Right atrium auricular region (tissue), 2 donors: ENCODE results near the gene ATR. TPM values are rescaled to one million over a fixed set of nuclear protein-coding genes. Genes with fewer than 3 reads are reported as not detected.
"Not testable (repeated sequence)": the region's sequence is repeated elsewhere in the genome, so short reads cannot be mapped to it uniquely, and the experiment has no call there.

ENCODE experiments used
- DNase-seq: peaks from one replicate; pipeline ENCODE4 v3.0.0-alpha.2; 2019; ENCODE audit warnings: low spot score
- H3K27ac ChIP-seq, 2 donors: fragments of 200-600 bp; sonication (generic); 1 replicate in 1 of 2; 2 replicates in 1 of 2; pipeline ENCODE4 v1.5.1; 2016 to 2019
- H3K27me3 ChIP-seq, 2 donors: fragments of 200-600 bp; sonication (generic); one replicate each; pipeline versions ENCODE4 v1.5.1 to v1.6.0; 2017 to 2019
- H3K36me3 ChIP-seq: fragments of 200-600 bp; sonication (generic); one replicate; pipeline ENCODE4 v1.5.1; 2016
- H3K4me1 ChIP-seq, 2 donors: fragments of 200-600 bp; sonication (generic); one replicate each; pipeline versions ENCODE4 v1.5.1 to v1.6.0; 2017 to 2019
- H3K4me3 ChIP-seq, 2 donors: fragments of 200-600 bp; sonication (generic); 1 replicate in 1 of 2; 2 replicates in 1 of 2; pipeline ENCODE4 v1.5.1; 2017 to 2019; ENCODE audit warnings: mild to moderate bottlenecking in 1 of 2, moderate library complexity in 1 of 2
- H3K9me3 ChIP-seq, 2 donors: fragments of 200-600 bp; sonication (generic); one replicate each; pipeline ENCODE4 v1.5.1; 2019
- total RNA-seq, 2 donors: library from RNA; depleted of rRNA; stranded (reverse); fragments of >200 nt; gene quantifications; one replicate each; pipeline ENCODE4 v1.1.0, GENCODE V29; 2016
- TF ChIP-seq, protein P1 (sequence below), 2 donors: fragments of 200-600 bp; sonication (generic); IDR thresholded peaks; one replicate each; pipeline ENCODE4 v1.5.1; 2019; ENCODE audit warnings: antibody characterized with exemption in 2 of 2

ATR gene
- total RNA-seq, 2 donors from 2014 or later: 9.0 to 18.4 TPM

- Histone ChIP-seq H3K9me3 (no peaks in the 10 kb centered on the region), H3K4me1 (no peaks in the 10 kb centered on the region), H3K27ac (no peak overlapping the region), H3K27me3 (no peaks in the 10 kb centered on the region), H3K4me3 (no peak overlapping the region), H3K36me3 (no peaks in the 10 kb centered on the region)
- TF ChIP-seq, protein P1, sequence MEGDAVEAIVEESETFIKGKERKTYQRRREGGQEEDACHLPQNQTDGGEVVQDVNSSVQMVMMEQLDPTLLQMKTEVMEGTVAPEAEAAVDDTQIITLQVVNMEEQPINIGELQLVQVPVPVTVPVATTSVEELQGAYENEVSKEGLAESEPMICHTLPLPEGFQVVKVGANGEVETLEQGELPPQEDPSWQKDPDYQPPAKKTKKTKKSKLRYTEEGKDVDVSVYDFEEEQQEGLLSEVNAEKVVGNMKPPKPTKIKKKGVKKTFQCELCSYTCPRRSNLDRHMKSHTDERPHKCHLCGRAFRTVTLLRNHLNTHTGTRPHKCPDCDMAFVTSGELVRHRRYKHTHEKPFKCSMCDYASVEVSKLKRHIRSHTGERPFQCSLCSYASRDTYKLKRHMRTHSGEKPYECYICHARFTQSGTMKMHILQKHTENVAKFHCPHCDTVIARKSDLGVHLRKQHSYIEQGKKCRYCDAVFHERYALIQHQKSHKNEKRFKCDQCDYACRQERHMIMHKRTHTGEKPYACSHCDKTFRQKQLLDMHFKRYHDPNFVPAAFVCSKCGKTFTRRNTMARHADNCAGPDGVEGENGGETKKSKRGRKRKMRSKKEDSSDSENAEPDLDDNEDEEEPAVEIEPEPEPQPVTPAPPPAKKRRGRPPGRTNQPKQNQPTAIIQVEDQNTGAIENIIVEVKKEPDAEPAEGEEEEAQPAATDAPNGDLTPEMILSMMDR (IDR thresholded peaks at IDR 0.05): no peak
- no peak for DNase-seq
Measured at GRCh38 chr3:142588703-142589102, 10.2 kb upstream of the ATR start.

- H3K27me3 ChIP-seq: no peaks in the 10 kb centered on the region
- no peak for DNase-seq
Measured at GRCh38 chr3:142586803-142587406, 8.4 kb upstream of the ATR start.

DNA sequence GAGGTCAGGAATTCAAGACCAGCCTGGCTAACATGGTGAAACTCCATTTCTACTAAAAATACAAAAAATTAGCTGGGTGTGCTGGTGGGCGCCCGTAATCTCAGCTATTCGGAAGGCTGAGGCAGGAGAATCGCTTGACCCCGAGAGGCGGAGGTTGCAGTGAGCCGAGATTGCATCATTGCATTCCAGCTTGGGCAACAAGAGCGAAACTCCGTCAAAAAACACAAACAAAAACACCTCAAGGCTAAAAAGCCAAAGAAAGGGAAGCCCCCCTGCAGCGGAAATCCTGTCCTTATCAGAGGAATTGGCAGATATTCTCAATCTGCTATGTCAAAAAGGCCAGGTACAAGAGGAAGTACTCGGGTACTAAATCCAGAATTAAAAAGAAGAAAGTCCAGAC, 2.5 kb upstream of the ATR start:
- H3K9me3 ChIP-seq, H3K4me3 ChIP-seq, H3K27me3 ChIP-seq, DNase-seq, H3K27ac ChIP-seq, H3K36me3 ChIP-seq: not testable (repeated sequence)
- peaks cover 0 to 17% of the 10 kb centered on the region in 2 donors for H3K4me1 ChIP-seq

More at GRCh38 chr3:142586803-142587406, 8.4 kb upstream of the ATR start:
- Histone ChIP-seq H3K36me3 (no peaks in the 10 kb centered on the region), H3K9me3 (no peaks in the 10 kb centered on the region), H3K4me3 (no peak overlapping the region), H3K27ac (no peak overlapping the region), H3K4me1 (no peaks in the 10 kb centered on the region)
- TF ChIP-seq, protein P1 (IDR thresholded peaks at IDR 0.05): peak in 1 of 2 donors; percentile 78

DNA sequence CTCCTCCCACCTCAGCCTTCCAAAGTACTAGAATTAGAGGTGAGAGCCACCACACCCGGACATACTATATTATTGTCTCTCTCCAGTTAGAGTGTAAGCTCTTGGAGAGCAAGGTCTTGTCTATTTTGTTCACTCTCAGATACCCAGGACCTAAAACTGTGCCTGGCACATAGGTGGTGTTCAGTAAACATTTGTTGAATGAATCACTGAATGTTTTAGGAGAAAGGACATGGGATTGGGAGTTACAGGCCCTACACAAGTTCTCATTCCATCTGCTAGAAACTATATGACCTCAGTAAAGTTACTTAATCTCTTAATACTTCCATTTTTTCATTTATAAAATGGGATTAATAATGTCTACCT, 1.5 kb upstream of the ATR start:
- Histone ChIP-seq H3K9me3 (no peaks in the 10 kb centered on the region), H3K4me3 (no peak overlapping the region), H3K36me3 (no peaks in the 10 kb centered on the region), H3K27ac (peak overlapping the region in 1 of 2 donors; percentile 85), H3K27me3 (no peaks in the 10 kb centered on the region), H3K4me1 (peaks cover 0 to 17% of the 10 kb centered on the region in 2 donors)
- DNase-seq: no peak
- TF ChIP-seq, protein P1 (IDR thresholded peaks at IDR 0.05): no peak

DNA sequence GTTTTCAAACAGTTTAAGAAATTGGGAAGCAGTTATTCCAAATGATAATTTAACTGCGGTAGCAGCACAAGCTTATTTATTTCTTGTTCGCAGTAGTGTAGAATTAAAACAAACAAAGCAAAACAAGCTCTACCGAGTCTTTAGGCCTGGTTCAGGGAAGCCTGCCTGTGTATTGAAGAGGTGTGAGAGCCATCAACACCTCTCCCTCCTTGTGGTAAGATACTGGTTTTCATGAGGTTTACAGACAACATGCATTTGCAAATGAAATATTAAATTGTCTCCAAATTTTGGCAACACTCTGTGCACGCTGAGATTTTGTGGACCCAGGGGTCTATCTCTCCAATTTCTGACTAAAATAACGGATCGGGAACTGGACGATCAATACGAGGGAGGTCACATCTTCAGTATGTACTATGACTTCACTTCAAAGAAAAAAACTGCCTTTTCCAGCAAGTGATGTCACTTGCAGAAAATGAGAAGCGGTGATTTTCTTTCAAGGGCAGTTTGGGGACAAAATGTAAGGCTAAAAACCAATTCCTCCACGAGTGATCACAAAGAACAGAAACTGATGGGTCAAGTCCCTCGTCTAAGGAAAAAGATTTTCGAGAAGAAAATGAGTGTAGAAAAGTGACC, 721 bp downstream of the ATR start:
- peak overlapping the region; percentile 80 to 85 for H3K4me3 ChIP-seq
- peak overlapping the region; percentile 85 to 91 for H3K27ac ChIP-seq
- no peaks in the 10 kb centered on the region for H3K9me3 ChIP-seq
- TF ChIP-seq, protein P1 (IDR thresholded peaks at IDR 0.05): no peak
- no peaks in the 10 kb centered on the region for H3K36me3 ChIP-seq
- no peak for DNase-seq
- peaks cover 0 to 17% of the 10 kb centered on the region in 2 donors for H3K4me1 ChIP-seq
- no peaks in the 10 kb centered on the region for H3K27me3 ChIP-seq

DNA sequence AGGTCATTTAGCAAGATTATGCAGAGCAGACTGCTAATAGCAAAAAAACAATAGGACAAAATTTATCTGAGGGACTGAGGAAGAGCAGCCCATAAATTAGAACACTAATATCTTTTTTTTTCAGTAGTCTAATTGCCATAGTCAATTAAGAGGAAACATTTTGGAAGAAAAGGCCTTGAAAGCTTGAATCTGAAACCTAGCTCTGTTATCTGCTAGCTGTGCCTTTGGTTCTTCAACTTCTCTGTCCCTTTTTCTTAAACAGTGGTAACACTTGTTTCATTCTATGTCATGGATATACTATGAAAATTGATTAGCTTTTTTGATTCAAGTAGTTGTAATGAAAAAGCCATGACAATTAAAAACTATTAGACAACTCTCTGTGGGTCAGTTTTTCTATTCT, 1.7 kb downstream of the ATR start:
- no peaks in the 10 kb centered on the region for H3K9me3 ChIP-seq
- DNase-seq: no peak
- H3K36me3 ChIP-seq: no peaks in the 10 kb centered on the region
- H3K27ac ChIP-seq: no peak overlapping the region
- TF ChIP-seq, protein P1 (IDR thresholded peaks at IDR 0.05): no peak
- H3K4me3 ChIP-seq: no peak overlapping the region
- no peaks in the 10 kb centered on the region for H3K27me3 ChIP-seq
- peaks cover 0 to 17% of the 10 kb centered on the region in 2 donors for H3K4me1 ChIP-seq
